Lung microvascular endothelial cell (primary cell): ENCODE data around the gene ELMOD2. TPM values are rescaled to one million over a fixed set of nuclear protein-coding genes. Genes with fewer than 3 reads are reported as not detected.

Experiments
- DNase-seq, 2 donors: peaks; one replicate each; pipeline versions ENCODE4 v3.0.0 to v3.0.0-alpha.2; 2010; ENCODE audit warnings: low read depth in 2 of 2
- total RNA-seq: library from RNA; depleted of rRNA; stranded (reverse); fragments of >200 nt; gene quantifications from 2 replicates; pipeline ENCODE4 v1.2.1, GENCODE V29; 2014

ELMOD2 gene
- total RNA-seq, 1 donor from 2014 or later: 11.7 TPM

- no peak for DNase-seq
Observed at GRCh38 chr4:140579278-140579677, 55.3 kb downstream of the ELMOD2 start.

GRCh38 chr4:140581078-140581477 lies 57.1 kb downstream of the ELMOD2 start:
- DNase-seq: no peak

GRCh38 chr4:140584439-140584838 lies 60.5 kb downstream of the ELMOD2 start:
- DNase-seq: no peak

GRCh38 chr4:140595065-140595464 lies 71.1 kb downstream of the ELMOD2 start:
- DNase-seq: peak; percentile 23 to 71

GRCh38 chr4:140600408-140600807 lies 76.4 kb downstream of the ELMOD2 start:
- DNase-seq: no peak

GRCh38 chr4:140602714-140603113 lies 78.7 kb downstream of the ELMOD2 start:
- no peak for DNase-seq

GRCh38 chr4:140603286-140603685 lies 79.3 kb downstream of the ELMOD2 start:
- no peak for DNase-seq

Other genes starting within 250 kb of the ELMOD2 start
- gene SCOC, start 150.5 kb upstream of the ELMOD2 start, total RNA-seq: 31.2 and 36.5 TPM in 2 replicates
- under 0.01 TPM in 2 replicates for gene CLGN, start 96.5 kb upstream of the ELMOD2 start, total RNA-seq
- not detected in 2 replicates for gene MGAT4D, start 25.9 kb upstream of the ELMOD2 start, total RNA-seq
- not detected in 2 replicates for gene UCP1, start 44.8 kb downstream of the ELMOD2 start, total RNA-seq
- gene TBC1D9, start 232.2 kb downstream of the ELMOD2 start, total RNA-seq: 37.7 and 66.7 TPM in 2 replicates